GM19193 (cell line): ENCODE results near the gene EP400.

Source experiments
- POLR2A ChIP-seq: IDR thresholded peaks from 4 replicates; pipeline ENCODE4 v1.6.1; 2011; ENCODE audit not compliant: insufficient read depth, insufficient read length; ENCODE audit errors: extremely low read depth

The EP400 gene

DNA sequence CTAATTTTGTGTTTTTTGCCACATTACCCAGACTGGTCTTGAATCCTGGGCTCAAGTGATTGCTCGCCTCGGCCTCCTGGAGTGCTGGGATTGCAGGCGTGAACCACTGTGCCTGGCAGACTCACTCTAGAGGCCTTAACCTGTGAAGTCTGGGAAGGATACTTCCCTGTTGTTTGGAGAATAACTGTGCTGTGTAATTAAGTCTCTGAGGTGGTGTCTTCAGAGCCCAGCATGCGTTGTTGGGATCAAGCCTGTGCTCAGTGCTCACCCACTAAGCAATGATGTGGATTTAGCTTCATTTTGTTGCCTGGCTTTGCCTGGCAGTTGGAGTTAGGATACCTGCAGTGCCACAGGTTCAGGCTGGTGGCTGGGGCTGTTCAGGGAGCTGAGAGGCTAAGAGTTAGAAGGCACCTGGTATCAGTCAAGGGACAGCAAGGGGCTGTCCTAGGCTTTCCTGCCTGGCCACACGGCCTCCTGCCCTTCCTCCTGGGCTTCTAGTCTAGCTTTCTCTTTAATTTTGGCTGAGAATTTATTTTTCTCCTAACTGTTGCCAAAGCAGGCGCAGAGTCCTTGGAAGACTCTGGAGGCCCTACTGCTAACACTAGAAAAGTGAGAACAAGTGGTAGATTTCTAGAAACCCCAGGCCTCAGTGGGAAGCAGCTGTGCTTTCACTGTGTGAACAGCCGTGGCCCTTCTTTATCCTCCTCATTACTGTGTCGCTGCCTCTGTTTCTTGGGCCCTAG, 38.5 kb downstream of the EP400 start:
- TF ChIP-seq POLR2A = no peak

GRCh38 chr12:131989021-131989420, 39.3 kb downstream of the EP400 start:
- no peak for TF ChIP-seq POLR2A

DNA sequence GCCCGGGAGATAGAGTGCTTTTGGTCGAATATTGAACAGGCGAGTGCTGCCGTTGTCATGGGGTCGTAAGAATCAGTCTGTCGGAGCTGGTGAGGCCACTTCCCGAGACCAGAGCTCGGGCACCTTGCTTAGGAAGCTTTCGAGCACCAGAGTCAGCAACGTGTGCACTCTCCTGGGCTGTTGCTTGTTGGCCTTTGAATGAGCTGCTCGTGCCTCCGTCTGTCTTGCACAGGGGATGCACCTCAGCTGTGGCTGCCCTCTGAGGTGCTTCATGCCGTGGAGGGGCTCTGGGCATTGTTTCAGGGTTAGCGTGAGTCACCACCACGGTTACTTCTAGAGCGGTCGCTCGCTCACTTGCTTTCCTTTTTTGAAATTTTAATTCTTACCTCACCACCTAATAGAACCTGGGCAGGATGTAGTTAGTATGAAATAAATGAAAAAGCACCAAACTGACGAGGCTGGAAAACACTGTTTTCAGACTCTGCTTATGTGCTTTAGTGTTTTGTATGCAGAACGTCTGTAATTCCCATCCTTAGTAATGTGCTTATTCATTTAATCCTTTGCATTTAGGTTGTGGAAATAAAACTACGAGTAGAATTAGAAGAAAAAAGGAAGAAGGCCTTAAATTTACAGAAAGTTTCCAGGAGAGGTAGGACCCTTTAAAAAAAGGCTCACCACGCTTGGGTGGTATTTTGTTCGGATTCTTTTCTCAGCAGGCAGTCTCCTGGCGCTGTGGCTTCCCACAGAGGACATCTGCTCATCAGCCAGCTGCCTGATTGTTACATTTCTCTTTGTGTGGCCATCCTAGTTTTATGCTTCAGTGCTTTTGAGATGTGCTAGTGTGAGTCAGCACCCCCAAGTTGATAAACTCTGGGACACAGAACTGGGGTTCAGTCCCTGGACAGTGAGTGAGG, 40.6 kb downstream of the EP400 start:
- TF ChIP-seq POLR2A = no peak

GRCh38 chr12:131990980-131991305, 41.2 kb downstream of the EP400 start:
- TF ChIP-seq POLR2A = no peak

GRCh38 chr12:131991816-131992430, 42.2 kb downstream of the EP400 start:
- no peak for TF ChIP-seq POLR2A

DNA sequence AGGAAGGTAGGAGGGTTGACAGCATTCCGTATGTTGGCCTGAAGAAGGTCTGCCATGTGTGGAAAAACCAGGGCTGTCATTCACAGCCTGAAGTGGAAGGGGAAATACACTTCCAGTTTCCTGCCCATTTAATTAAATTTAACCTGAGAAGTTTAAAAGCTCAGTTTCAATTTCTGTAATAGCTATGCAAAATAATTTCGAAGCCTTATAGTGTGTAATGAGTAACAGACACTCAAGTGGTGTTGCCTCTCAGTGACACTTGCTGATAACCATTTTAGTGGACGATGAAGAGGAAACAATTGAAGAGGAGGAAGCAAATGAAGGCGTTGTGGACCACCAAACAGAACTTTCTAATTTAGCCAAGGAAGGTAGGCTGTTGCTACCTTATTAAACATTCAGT, 44.8 kb downstream of the EP400 start:
- no peak for TF ChIP-seq POLR2A

- TF ChIP-seq POLR2A = no peak
Observed at GRCh38 chr12:132000286-132000872, 50.6 kb downstream of the EP400 start.

DNA sequence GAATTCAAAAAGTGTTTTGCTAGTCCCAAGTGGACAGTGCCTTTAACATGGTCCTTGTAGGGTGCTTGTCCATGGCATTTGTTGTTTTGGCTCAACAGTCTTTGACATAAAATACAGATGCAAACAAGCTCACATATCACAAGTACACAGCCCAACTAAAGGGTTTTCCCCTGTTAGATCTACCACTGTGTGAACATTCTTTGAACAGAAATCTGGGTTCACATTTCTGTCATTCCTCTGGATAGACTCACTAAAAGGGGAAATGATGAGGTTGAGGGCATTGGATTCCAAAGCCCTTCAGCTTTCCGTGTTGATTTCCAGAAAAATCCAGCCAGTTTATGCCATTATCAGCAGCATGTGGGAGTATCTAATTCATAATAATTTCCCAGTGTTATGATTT, 54.1 kb downstream of the EP400 start:
- no peak for TF ChIP-seq POLR2A

GRCh38 chr12:132004946-132005345, 55.2 kb downstream of the EP400 start:
- no peak for TF ChIP-seq POLR2A

- no peak for TF ChIP-seq POLR2A
Observed at GRCh38 chr12:132006056-132006680, 56.4 kb downstream of the EP400 start.

- TF ChIP-seq POLR2A = no peak
Observed at GRCh38 chr12:132007041-132007440, 57.3 kb downstream of the EP400 start.

- TF ChIP-seq POLR2A = no peak
Observed at GRCh38 chr12:132009336-132009859, 59.7 kb downstream of the EP400 start.

GRCh38 chr12:132012919-132013568, 63.3 kb downstream of the EP400 start:
- TF ChIP-seq POLR2A = no peak
